ENCODE results near the gene SRSF4.

Gene SRSF4

GRCh38 chr1:29200906-29201594 lies 19.4 kb upstream of the SRSF4 start:
- Histone ChIP-seq H3K27ac (ENCODE audit: low read depth, low read length) (no peak overlapping the region), H3K4me3 (ENCODE audit: low read depth, low read length) (no peak overlapping the region), H3K79me2 (ENCODE audit: control insufficient read depth, insufficient read depth, low read length, unreplicated experiment) (no peaks in the 10 kb centered on the region), H2AFZ (ENCODE audit: low read length, unreplicated experiment) (no peak overlapping the region), H3K4me1 (ENCODE audit: control insufficient read depth, insufficient read depth, low read length, unreplicated experiment) (peaks cover 15% of the 10 kb centered on the region), H3K36me3 (ENCODE audit: insufficient read depth, low read length) (0 out of 2 replicates have a peak, but pooled peaks cover 6% of the 10 kb centered on the region), H3K27me3 (ENCODE audit: insufficient read depth, low read length) (no peaks in the 10 kb centered on the region)

GRCh38 chr1:29197993-29198392 lies 16.3 kb upstream of the SRSF4 start:
- Histone ChIP-seq H3K27ac (ENCODE audit: low read depth, low read length) (no peak overlapping the region), H3K4me3 (ENCODE audit: low read depth, low read length) (no peak overlapping the region), H3K36me3 (ENCODE audit: insufficient read depth, low read length) (0 out of 2 replicates have a peak, but pooled peaks cover 6% of the 10 kb centered on the region), H2AFZ (ENCODE audit: low read length, unreplicated experiment) (no peak overlapping the region), H3K79me2 (ENCODE audit: control insufficient read depth, insufficient read depth, low read length, unreplicated experiment) (no peaks in the 10 kb centered on the region), H3K4me1 (ENCODE audit: control insufficient read depth, insufficient read depth, low read length, unreplicated experiment) (peaks cover 15% of the 10 kb centered on the region), H3K27me3 (ENCODE audit: insufficient read depth, low read length) (no peaks in the 10 kb centered on the region)

- H3K27me3 ChIP-seq (ENCODE audit: insufficient read depth, low read length) = no peaks in the 10 kb centered on the region
- no peak overlapping the region for H2AFZ ChIP-seq (ENCODE audit: low read length, unreplicated experiment)
- 0 out of 2 replicates have a peak, but pooled peaks cover 6% of the 10 kb centered on the region for H3K36me3 ChIP-seq (ENCODE audit: insufficient read depth, low read length)
- peak overlapping the region; percentile 26; the same call in 1 of the 2 replicates for H3K27ac ChIP-seq (ENCODE audit: low read depth, low read length)
- H3K4me1 ChIP-seq (ENCODE audit: control insufficient read depth, insufficient read depth, low read length, unreplicated experiment) = peaks cover 13% of the 10 kb centered on the region
- H3K79me2 ChIP-seq (ENCODE audit: control insufficient read depth, insufficient read depth, low read length, unreplicated experiment) = no peaks in the 10 kb centered on the region
- no peak overlapping the region for H3K4me3 ChIP-seq (ENCODE audit: low read depth, low read length)
Measured at GRCh38 chr1:29197590-29197924, 15.9 kb upstream of the SRSF4 start.

- Histone ChIP-seq H3K4me3 (ENCODE audit: low read depth, low read length) (no peak overlapping the region), H3K79me2 (ENCODE audit: control insufficient read depth, insufficient read depth, low read length, unreplicated experiment) (no peaks in the 10 kb centered on the region), H3K27me3 (ENCODE audit: insufficient read depth, low read length) (no peaks in the 10 kb centered on the region), H2AFZ (ENCODE audit: low read length, unreplicated experiment) (no peak overlapping the region), H3K27ac (ENCODE audit: low read depth, low read length) (peak overlapping the region; percentile 26), H3K36me3 (ENCODE audit: insufficient read depth, low read length) (0 out of 2 replicates have a peak, but pooled peaks cover 6% of the 10 kb centered on the region), H3K4me1 (ENCODE audit: control insufficient read depth, insufficient read depth, low read length, unreplicated experiment) (peaks cover 8% of the 10 kb centered on the region)
Measured at GRCh38 chr1:29196863-29197589, 15.3 kb upstream of the SRSF4 start.

GRCh38 chr1:29195881-29196291 lies 14.2 kb upstream of the SRSF4 start:
- Histone ChIP-seq H3K36me3 (ENCODE audit: insufficient read depth, low read length) (0 out of 2 replicates have a peak, but pooled peaks cover 6% of the 10 kb centered on the region), H2AFZ (ENCODE audit: low read length, unreplicated experiment) (no peak overlapping the region), H3K27ac (ENCODE audit: low read depth, low read length) (no peak overlapping the region), H3K79me2 (ENCODE audit: control insufficient read depth, insufficient read depth, low read length, unreplicated experiment) (no peaks in the 10 kb centered on the region), H3K27me3 (ENCODE audit: insufficient read depth, low read length) (no peaks in the 10 kb centered on the region), H3K4me1 (ENCODE audit: control insufficient read depth, insufficient read depth, low read length, unreplicated experiment) (peaks cover 6% of the 10 kb centered on the region), H3K4me3 (ENCODE audit: low read depth, low read length) (no peak overlapping the region)

GRCh38 chr1:29193879-29194455 lies 12.3 kb upstream of the SRSF4 start:
- H3K4me3 ChIP-seq (ENCODE audit: low read depth, low read length) = no peak overlapping the region
- H3K79me2 ChIP-seq (ENCODE audit: control insufficient read depth, insufficient read depth, low read length, unreplicated experiment) = no peaks in the 10 kb centered on the region
- no peaks in the 10 kb centered on the region for H3K27me3 ChIP-seq (ENCODE audit: insufficient read depth, low read length)
- H2AFZ ChIP-seq (ENCODE audit: low read length, unreplicated experiment) = no peak overlapping the region
- no peak overlapping the region for H3K27ac ChIP-seq (ENCODE audit: low read depth, low read length)
- no peaks in the 10 kb centered on the region for H3K36me3 ChIP-seq (ENCODE audit: insufficient read depth, low read length)
- H3K4me1 ChIP-seq (ENCODE audit: control insufficient read depth, insufficient read depth, low read length, unreplicated experiment) = peaks cover 6% of the 10 kb centered on the region

- Histone ChIP-seq H3K4me3 (ENCODE audit: low read depth, low read length) (no peak overlapping the region), H3K4me1 (ENCODE audit: control insufficient read depth, insufficient read depth, low read length, unreplicated experiment) (no peaks in the 10 kb centered on the region), H3K27me3 (ENCODE audit: insufficient read depth, low read length) (no peaks in the 10 kb centered on the region), H2AFZ (ENCODE audit: low read length, unreplicated experiment) (no peak overlapping the region), H3K79me2 (ENCODE audit: control insufficient read depth, insufficient read depth, low read length, unreplicated experiment) (no peaks in the 10 kb centered on the region), H3K36me3 (ENCODE audit: insufficient read depth, low read length) (no peaks in the 10 kb centered on the region), H3K27ac (ENCODE audit: low read depth, low read length) (no peak overlapping the region)
Measured at GRCh38 chr1:29190718-29191117, 9.0 kb upstream of the SRSF4 start.

- no peak overlapping the region for H3K27ac ChIP-seq (ENCODE audit: low read depth, low read length)
Measured at GRCh38 chr1:29186707-29187106, 5.0 kb upstream of the SRSF4 start.

GRCh38 chr1:29186252-29186651 lies 4.6 kb upstream of the SRSF4 start:
- H3K27ac ChIP-seq (ENCODE audit: low read depth, low read length) = no peak overlapping the region
- no peaks in the 10 kb centered on the region for H3K27me3 ChIP-seq (ENCODE audit: insufficient read depth, low read length)
- peaks cover 14% of the 10 kb centered on the region for H3K4me1 ChIP-seq (ENCODE audit: control insufficient read depth, insufficient read depth, low read length, unreplicated experiment)
- H3K4me3 ChIP-seq (ENCODE audit: low read depth, low read length) = no peak overlapping the region
- H3K79me2 ChIP-seq (ENCODE audit: control insufficient read depth, insufficient read depth, low read length, unreplicated experiment) = peaks cover 4% of the 10 kb centered on the region
- H2AFZ ChIP-seq (ENCODE audit: low read length, unreplicated experiment) = no peak overlapping the region
- H3K36me3 ChIP-seq (ENCODE audit: insufficient read depth, low read length) = no peaks in the 10 kb centered on the region

More at GRCh38 chr1:29186707-29187106, 5.0 kb upstream of the SRSF4 start:
- peaks cover 14% of the 10 kb centered on the region for H3K4me1 ChIP-seq (ENCODE audit: control insufficient read depth, insufficient read depth, low read length, unreplicated experiment)
- H3K36me3 ChIP-seq (ENCODE audit: insufficient read depth, low read length) = no peaks in the 10 kb centered on the region
- H3K4me3 ChIP-seq (ENCODE audit: low read depth, low read length) = no peak overlapping the region
- no peaks in the 10 kb centered on the region for H3K27me3 ChIP-seq (ENCODE audit: insufficient read depth, low read length)
- H3K79me2 ChIP-seq (ENCODE audit: control insufficient read depth, insufficient read depth, low read length, unreplicated experiment) = no peaks in the 10 kb centered on the region
- H2AFZ ChIP-seq (ENCODE audit: low read length, unreplicated experiment) = no peak overlapping the region

- peaks cover 33% of the 10 kb centered on the region for H3K79me2 ChIP-seq (ENCODE audit: control insufficient read depth, insufficient read depth, low read length, unreplicated experiment)
- H3K4me3 ChIP-seq (ENCODE audit: low read depth, low read length) = no peak overlapping the region
- H3K27ac ChIP-seq (ENCODE audit: low read depth, low read length) = no peak overlapping the region
- peaks cover 26% of the 10 kb centered on the region for H3K4me1 ChIP-seq (ENCODE audit: control insufficient read depth, insufficient read depth, low read length, unreplicated experiment)
- H3K27me3 ChIP-seq (ENCODE audit: insufficient read depth, low read length) = no peaks in the 10 kb centered on the region
- peaks cover 7% of the 10 kb centered on the region; the same call in 1 of the 2 replicates for H3K36me3 ChIP-seq (ENCODE audit: insufficient read depth, low read length)
- peak overlapping the region; percentile 82 for H2AFZ ChIP-seq (ENCODE audit: low read length, unreplicated experiment)
Measured at GRCh38 chr1:29183287-29183686, 1.6 kb upstream of the SRSF4 start.
